Neural crest cell (in vitro differentiated cells): Measurements from ENCODE around the gene CLRN2. TPM values are rescaled to one million over a fixed set of nuclear protein-coding genes. Genes with fewer than 3 reads are reported as not detected.

ENCODE experiments used
- DNase-seq: peaks from one replicate; pipeline ENCODE4 v3.0.0; 2021; ENCODE audit warnings: low read depth, mixed read lengths, low spot score
- H3K27ac Mint-ChIP-seq: one replicate; pipeline ENCODE4 v1.8.0; 2021; ENCODE audit warnings: mild to moderate bottlenecking, mixed read lengths; ENCODE audit not compliant: unreplicated experiment
- H3K27me3 Mint-ChIP-seq: 2 replicates; pipeline ENCODE4 v1.8.0; 2021; ENCODE audit warnings: low read depth, mild to moderate bottlenecking, mixed read lengths
- H3K36me3 Mint-ChIP-seq: 2 replicates; pipeline ENCODE4 v1.8.0; 2021; ENCODE audit warnings: low read depth, mild to moderate bottlenecking, mixed read lengths
- H3K4me1 Mint-ChIP-seq: 2 replicates; pipeline ENCODE4 v1.8.0; 2021; ENCODE audit warnings: mixed read lengths
- H3K4me3 Mint-ChIP-seq: one replicate; pipeline ENCODE4 v1.8.0; 2021; ENCODE audit warnings: mild to moderate bottlenecking, mixed read lengths
- H3K9me3 Mint-ChIP-seq: 2 replicates; pipeline ENCODE4 v1.8.0; 2021; ENCODE audit warnings: mixed read lengths
- CTCF ChIP-seq: fragments of 200-600 bp; sonication (generic); conservative IDR thresholded peaks from 2 replicates; pipeline ENCODE4 v1.5.0; 2021; ENCODE audit warnings: antibody characterized with exemption, mild to moderate bottlenecking
- total RNA-seq: library from RNA; stranded (reverse); gene quantifications from 2 replicates; pipeline ENCODE4 v1.2.1, GENCODE V29; 2021

CLRN2 gene
- total RNA-seq, 1 donor from 2014 or later = not detected

- Mint-ChIP-seq H3K4me1 (peaks cover 27% of the 10 kb centered on the region), H3K36me3 (no peaks in the 10 kb centered on the region), H3K4me3 (no peak overlapping the region), H3K9me3 (peaks cover 5% of the 10 kb centered on the region), H3K27me3 (no peaks in the 10 kb centered on the region), H3K27ac (peak overlapping the region; percentile 31)
- DNase-seq = no peak
- no peak for TF ChIP-seq CTCF
Measured at GRCh38 chr4:17546222-17546621, 31.3 kb downstream of the CLRN2 start.

GRCh38 chr4:17546678-17547077 is 31.7 kb downstream of the CLRN2 start:
- TF ChIP-seq CTCF = no peak
- Mint-ChIP-seq H3K9me3 (peaks cover 5% of the 10 kb centered on the region), H3K4me3 (no peak overlapping the region), H3K36me3 (no peaks in the 10 kb centered on the region), H3K27ac (peak overlapping the region; percentile 55), H3K4me1 (peaks cover 27% of the 10 kb centered on the region), H3K27me3 (no peaks in the 10 kb centered on the region)
- no peak for DNase-seq

GRCh38 chr4:17550549-17550948 is 35.6 kb downstream of the CLRN2 start:
- DNase-seq = no peak
- peaks cover 18% of the 10 kb centered on the region for H3K4me1 Mint-ChIP-seq
- H3K36me3 Mint-ChIP-seq = no peaks in the 10 kb centered on the region
- TF ChIP-seq CTCF = no peak
- no peaks in the 10 kb centered on the region for H3K9me3 Mint-ChIP-seq
- peaks cover 9% of the 10 kb centered on the region for H3K27me3 Mint-ChIP-seq
- no peak overlapping the region for H3K4me3 Mint-ChIP-seq
- H3K27ac Mint-ChIP-seq = no peak overlapping the region

- no peak for TF ChIP-seq CTCF
- Mint-ChIP-seq H3K27ac (no peak overlapping the region), H3K4me3 (no peak overlapping the region), H3K36me3 (no peaks in the 10 kb centered on the region), H3K27me3 (peaks cover 11% of the 10 kb centered on the region), H3K9me3 (no peaks in the 10 kb centered on the region), H3K4me1 (peaks cover 12% of the 10 kb centered on the region)
- no peak for DNase-seq
Measured at GRCh38 chr4:17552427-17552826, 37.5 kb downstream of the CLRN2 start.

- Mint-ChIP-seq H3K9me3 (no peaks in the 10 kb centered on the region), H3K27ac (no peak overlapping the region), H3K36me3 (no peaks in the 10 kb centered on the region), H3K4me3 (no peak overlapping the region), H3K27me3 (peaks cover 11% of the 10 kb centered on the region), H3K4me1 (peaks cover 7% of the 10 kb centered on the region)
- DNase-seq = no peak
- TF ChIP-seq CTCF = no peak
Measured at GRCh38 chr4:17554568-17554967, 39.6 kb downstream of the CLRN2 start.

GRCh38 chr4:17556498-17556897 is 41.5 kb downstream of the CLRN2 start:
- Mint-ChIP-seq H3K27me3 (peaks cover 11% of the 10 kb centered on the region), H3K36me3 (no peaks in the 10 kb centered on the region), H3K4me3 (no peak overlapping the region), H3K27ac (no peak overlapping the region), H3K4me1 (peaks cover 7% of the 10 kb centered on the region), H3K9me3 (no peaks in the 10 kb centered on the region)
- TF ChIP-seq CTCF = no peak
- DNase-seq = no peak
